Amniotic epithelial cell (primary cell): ENCODE results near the gene AGA.

ENCODE experiments used
- DNase-seq: peaks from one replicate; pipeline ENCODE4 v3.0.0-alpha.2; 2010; ENCODE audit warnings: low read depth

AGA gene

GRCh38 chr4:177446586-177446985 lies 4.3 kb upstream of the AGA start:
- DNase-seq, result peak; percentile 51

- DNase-seq, result no peak
These were observed 2.9 kb upstream of the AGA start for GRCh38 chr4:177444911-177445736.

GRCh38 chr4:177441061-177441802 lies 1.0 kb downstream of the AGA start:
- no peak for DNase-seq

GRCh38 chr4:177436456-177436855 lies 5.8 kb downstream of the AGA start:
- DNase-seq, result no peak

- DNase-seq, result no peak
These were observed 7.6 kb downstream of the AGA start for GRCh38 chr4:177434667-177435066.

GRCh38 chr4:177427192-177427591 lies 15.0 kb downstream of the AGA start:
- peak; percentile 51 for DNase-seq

- DNase-seq, result no peak
These were observed 22.8 kb downstream of the AGA start for GRCh38 chr4:177419434-177419833.

- no peak for DNase-seq
These were observed 28.6 kb downstream of the AGA start for GRCh38 chr4:177413656-177414055.

- no peak for DNase-seq
These were observed 29.2 kb downstream of the AGA start for GRCh38 chr4:177413076-177413475.

GRCh38 chr4:177411996-177412395 lies 30.2 kb downstream of the AGA start:
- no peak for DNase-seq

GRCh38 chr4:177410566-177410965 lies 31.7 kb downstream of the AGA start:
- DNase-seq, result no peak

GRCh38 chr4:177408023-177408422 lies 34.2 kb downstream of the AGA start:
- no peak for DNase-seq

GRCh38 chr4:177405508-177405907 lies 36.7 kb downstream of the AGA start:
- DNase-seq, result no peak

GRCh38 chr4:177404986-177405385 lies 37.3 kb downstream of the AGA start:
- peak; percentile 66 for DNase-seq

GRCh38 chr4:177404342-177404741 lies 37.9 kb downstream of the AGA start:
- no peak for DNase-seq

GRCh38 chr4:177403746-177404145 lies 38.5 kb downstream of the AGA start:
- DNase-seq, result peak; percentile 79

GRCh38 chr4:177401658-177402273 lies 40.5 kb downstream of the AGA start:
- no peak for DNase-seq

- peak; percentile 50 for DNase-seq
These were observed 42.2 kb downstream of the AGA start for GRCh38 chr4:177400030-177400429.

GRCh38 chr4:177396352-177396751 lies 45.9 kb downstream of the AGA start:
- DNase-seq, result no peak

GRCh38 chr4:177393236-177393635 lies 49.0 kb downstream of the AGA start:
- DNase-seq, result no peak

- DNase-seq, result peak; percentile 22
These were observed 50.3 kb downstream of the AGA start for GRCh38 chr4:177391953-177392352.

- peak; percentile 65 for DNase-seq
These were observed 51.0 kb downstream of the AGA start for GRCh38 chr4:177391287-177391686.

GRCh38 chr4:177386278-177386815 lies 55.9 kb downstream of the AGA start:
- no peak for DNase-seq
